ENCODE measurements around the gene MCF2L2. TPM values are rescaled to one million over a fixed set of nuclear protein-coding genes. Genes with fewer than 3 reads are reported as not detected.
A peak's percentile ranks its signal among the peaks of the same experiment; 100 is the strongest.

The MCF2L2 gene
- total and polyA plus RNA-seq, 2 experiments from 2014 or later, result 6.7 to 14.6 TPM

GRCh38 chr3:183253528-183254486 is 174.6 kb downstream of the MCF2L2 start:
- Mint-ChIP-seq H3K27ac (no peak overlapping the region), H3K4me3 (peak overlapping the region; percentile 68), H3K9me3 (peaks cover 3% of the 10 kb centered on the region; the same call in 1 of the 3 replicates), H3K4me1 (peaks cover 30% of the 10 kb centered on the region), H3K27me3 (ENCODE audit: insufficient read depth, low read depth, poor library complexity) (peaks cover 23% of the 10 kb centered on the region), H3K36me3 (ENCODE audit: low read depth) (no peaks in the 10 kb centered on the region; the same call in 2 of the 3 replicates)
- H3K36me3 ChIP-seq (ENCODE audit: insufficient read depth), result no peaks in the 10 kb centered on the region
- H3F3A ChIP-seq (replicated peaks; ENCODE audit: low read depth), result no peaks in the 10 kb centered on the region
- peak overlapping the region; percentile 96 for H3K4me2 ChIP-seq
- peaks cover 33% of the 10 kb centered on the region for H3K4me1 ChIP-seq (ENCODE audit: insufficient read depth)
- peak; percentile 73 for ATAC-seq
- H2AFZ ChIP-seq, result peak overlapping the region; percentile 91
- no peak overlapping the region for H3K27ac ChIP-seq (ENCODE audit: low read depth)
- no peaks in the 10 kb centered on the region for H4K20me1 ChIP-seq (replicated peaks; ENCODE audit: insufficient read depth)
- peak; percentile 75 for TF ChIP-seq EZH2 (IDR thresholded peaks at IDR 0.05; ENCODE audit: low read depth, unreplicated experiment)
- TF ChIP-seq POLR2AphosphoS5 (IDR thresholded peaks at IDR 0.05; ENCODE audit: low read depth), result peak; percentile 11; the same call in 1 of the 2 replicates
- no peak for TF ChIP-seq ZNF114 (CRISPR knock-in tag; IDR thresholded peaks at IDR 0.05)
- no peak for TF ChIP-seq ZNF462 (CRISPR knock-in tag; IDR thresholded peaks at IDR 0.05)
- no peak for TF ChIP-seq ZNF331 (CRISPR knock-in tag; IDR thresholded peaks at IDR 0.05; ENCODE audit: low read depth)
- peak in 1 of 2 experiments; percentile 9; a peak in 1 of 4 replicates for TF ChIP-seq CTCF (conservative IDR thresholded peaks at IDR 0.05; ENCODE audit: low read depth in 2 of 2)
- TF ChIP-seq STAT1 (IDR thresholded peaks at IDR 0.05; ENCODE audit: unreplicated experiment), result no peak
- no peak for TF ChIP-seq NANOG (IDR thresholded peaks at IDR 0.05; ENCODE audit: borderline replicate concordance)
- no peak for TF ChIP-seq EZH2phosphoT487 (IDR thresholded peaks at IDR 0.05; ENCODE audit: unreplicated experiment)
- TF ChIP-seq ETS1 (IDR thresholded peaks at IDR 0.05), result no peak
- no peak for TF ChIP-seq REST (IDR thresholded peaks at IDR 0.05; ENCODE audit: unreplicated experiment)
- no peak for TF ChIP-seq CREB1 (CRISPR knock-in tag; IDR thresholded peaks at IDR 0.05; ENCODE audit: low read depth)
- TF ChIP-seq JUNB (IDR thresholded peaks at IDR 0.05; ENCODE audit: unreplicated experiment), result no peak
- peaks cover 11% of the 10 kb centered on the region; the same call in 1 of the 2 replicates for H3K79me2 ChIP-seq (replicated peaks; ENCODE audit: insufficient read depth)
- H3K4me3 ChIP-seq, result peak overlapping the region; percentile 85
- no peaks in the 10 kb centered on the region for H3K9me2 ChIP-seq (ENCODE audit: insufficient read depth)
- H3K27me3 ChIP-seq (ENCODE audit: insufficient read depth), result peaks cover 36% of the 10 kb centered on the region
- peak; percentile 74 for DNase-seq (ENCODE audit: low spot score)

Measured in GM23338 (cell line).